ENCODE results near the gene SLC7A9. TPM values are rescaled to one million over a fixed set of nuclear protein-coding genes. Genes with fewer than 3 reads are reported as not detected.
"Not testable (repeated sequence)": the region's sequence is repeated elsewhere in the genome, so short reads cannot be mapped to it uniquely, and the experiment has no call there.

SLC7A9 gene
- total RNA-seq, 1 donor from 2014 or later = 0.21 TPM

DNA sequence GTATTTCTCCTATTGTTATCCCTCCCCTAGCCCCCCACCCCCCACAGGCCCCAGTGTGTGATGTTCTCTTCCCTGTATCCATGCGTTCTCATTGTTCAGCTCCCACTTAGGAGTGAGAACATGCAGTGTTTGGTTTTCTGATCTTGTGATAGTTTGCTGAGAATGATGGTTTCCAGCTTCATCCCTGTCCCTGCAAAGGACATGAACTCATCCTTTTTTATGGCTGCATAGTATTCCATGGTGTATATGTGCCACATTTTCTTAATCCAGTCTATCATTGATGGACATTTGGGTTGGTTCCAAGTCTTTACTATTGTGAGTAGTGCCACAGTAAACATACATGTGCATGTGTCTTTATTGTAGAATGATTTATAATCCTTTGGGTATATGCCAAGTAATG is 87.5 kb downstream of the SLC7A9 start:
- H3K36me3 Mint-ChIP-seq (ENCODE audit: low read depth); intact Hi-C loops (cut with micrococcal nuclease); H3K27me3 Mint-ChIP-seq (ENCODE audit: low read depth); H3K4me1 Mint-ChIP-seq (ENCODE audit: low read depth); H3K4me3 Mint-ChIP-seq (ENCODE audit: low read depth); H3K27ac Mint-ChIP-seq; DNase-seq (ENCODE audit: low spot score): not testable (repeated sequence)
- peaks cover 11% of the 10 kb centered on the region for H3K9me3 Mint-ChIP-seq

DNA sequence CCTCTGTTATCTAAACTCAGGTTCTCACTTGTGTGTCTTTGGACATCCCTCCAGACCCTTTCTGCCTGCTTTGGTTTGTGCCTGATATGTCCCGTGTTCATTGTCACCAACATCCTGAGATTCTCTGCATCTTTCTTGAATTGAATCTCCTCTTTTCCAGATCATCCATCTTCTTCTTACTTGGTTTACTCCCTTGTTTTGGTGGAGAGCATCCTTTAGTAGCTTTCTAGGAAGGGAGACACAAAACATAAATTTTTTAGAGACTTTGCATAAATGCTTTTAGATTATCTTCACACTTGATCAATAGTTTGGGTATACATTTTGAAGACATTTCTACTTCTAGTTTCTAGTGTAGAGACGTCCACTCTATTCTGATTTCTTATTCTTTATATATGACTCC is 88.3 kb downstream of the SLC7A9 start:
- intact Hi-C loops (cut with micrococcal nuclease) = no loop called here
- Mint-ChIP-seq H3K27ac (no peak overlapping the region), H3K27me3 (ENCODE audit: low read depth) (peaks cover 9% of the 10 kb centered on the region), H3K4me1 (ENCODE audit: low read depth) (peaks cover 3% of the 10 kb centered on the region), H3K36me3 (ENCODE audit: low read depth) (no peaks in the 10 kb centered on the region), H3K4me3 (ENCODE audit: low read depth) (no peak overlapping the region), H3K9me3 (peaks cover 11% of the 10 kb centered on the region)
- DNase-seq (ENCODE audit: low spot score) = no peak

Other genes with a start within 250 kb of the SLC7A9 start
- 35.6 and 38.3 TPM in 2 replicates for gene ANKRD27, start 194.6 kb downstream of the SLC7A9 start, total RNA-seq
- 0.21 TPM in 2 replicates for gene RGS9BP, start 193.9 kb downstream of the SLC7A9 start, total RNA-seq
- gene NUDT19, start 177.9 kb downstream of the SLC7A9 start, total RNA-seq = 25.0 and 25.6 TPM in 2 replicates
- 0.07 TPM in 1 of 2 replicates, not detected in the other for gene TDRD12, start 150.0 kb downstream of the SLC7A9 start, total RNA-seq
- gene CEP89, start 102.2 kb upstream of the SLC7A9 start, total RNA-seq = 17.3 and 18.0 TPM in 2 replicates
- gene FAAP24, start 102.5 kb upstream of the SLC7A9 start, total RNA-seq = 9.8 and 10.7 TPM in 2 replicates
- 3.5 and 5.0 TPM in 2 replicates for gene RHPN2, start 195.1 kb upstream of the SLC7A9 start, total RNA-seq
- 11.9 and 13.1 TPM in 2 replicates for gene GPATCH1, start 211.4 kb upstream of the SLC7A9 start, total RNA-seq